Measurements from ENCODE around the gene DYNC1H1.
A peak's percentile ranks its signal among the peaks of the same experiment; 100 is the strongest.
"Not testable (repeated sequence)": the region's sequence is repeated elsewhere in the genome, so short reads cannot be mapped to it uniquely, and the experiment has no call there.

DYNC1H1 gene

DNA sequence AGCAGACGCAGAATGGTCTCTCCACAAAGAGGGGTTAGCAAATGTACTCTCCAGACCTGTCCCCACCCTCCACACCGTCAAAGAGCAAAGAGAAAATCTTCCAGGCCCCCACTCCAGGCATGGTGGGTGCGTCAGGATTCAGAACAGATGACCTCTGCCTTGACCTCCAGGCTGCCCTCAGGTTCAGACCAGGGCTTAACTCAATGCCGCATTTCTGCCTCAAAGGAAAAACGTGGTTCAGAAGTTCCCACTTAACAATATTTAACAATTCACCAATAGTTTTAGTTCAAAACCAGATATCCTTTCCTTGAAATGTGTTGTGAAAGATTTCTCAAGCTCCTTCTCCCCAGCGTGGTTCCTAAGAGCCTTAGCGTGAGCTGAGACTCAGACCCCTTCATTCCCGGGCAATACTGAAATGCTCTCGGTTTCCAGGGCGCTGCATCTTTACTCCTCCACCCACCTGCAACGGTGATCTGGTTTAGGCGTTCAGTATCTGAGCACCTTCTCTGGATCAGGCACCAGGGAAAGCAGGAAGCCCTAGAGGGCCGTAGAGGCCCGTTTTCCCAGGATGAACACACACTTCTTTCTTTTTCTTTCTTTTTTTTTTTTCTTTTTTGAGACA is 99.5 kb downstream of the DYNC1H1 start:
- DNase-seq (ENCODE audit: low read depth), result no peak

DNA sequence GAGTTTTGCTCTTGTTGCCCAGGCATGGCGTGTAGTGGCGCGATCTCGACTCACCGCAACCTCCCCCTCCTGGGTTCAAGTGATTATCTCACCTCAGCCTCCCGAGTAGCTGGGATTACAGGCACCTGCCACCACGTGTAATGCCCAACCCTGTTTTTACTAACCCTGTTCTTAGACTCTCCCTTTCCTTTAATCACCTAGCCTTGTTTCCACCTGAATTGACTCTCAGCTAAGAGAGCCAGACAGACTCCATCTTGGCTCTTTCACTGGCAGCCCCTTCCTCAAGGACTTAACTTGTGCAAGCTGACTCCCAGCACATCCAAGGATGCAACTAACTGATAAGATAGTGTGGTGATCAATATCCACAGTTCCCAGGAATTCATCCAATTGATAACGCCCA is 100.2 kb downstream of the DYNC1H1 start:
- DNase-seq (ENCODE audit: low read depth), result not testable (repeated sequence)

DNA sequence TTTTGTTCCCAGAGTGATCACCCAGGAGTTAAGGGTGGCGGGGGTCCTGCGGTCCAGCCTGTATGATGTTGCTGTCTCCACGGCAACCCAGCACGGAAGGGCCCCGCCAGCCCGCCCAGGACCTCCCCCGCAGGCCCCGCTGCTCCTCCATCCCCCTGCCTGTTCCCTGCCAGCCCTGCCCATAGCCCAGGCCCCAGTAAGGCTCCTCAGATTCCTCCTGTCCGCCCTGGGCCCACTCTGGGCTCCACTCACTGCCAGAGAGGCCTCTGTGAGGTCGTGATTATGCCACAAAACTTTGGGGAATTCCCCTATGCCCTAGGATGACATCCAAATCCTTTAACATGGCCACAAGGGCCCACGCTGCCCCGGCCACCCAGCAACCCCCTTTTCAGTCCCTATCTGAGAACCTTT is 101.7 kb downstream of the DYNC1H1 start:
- DNase-seq (ENCODE audit: low read depth), result no peak

DNA sequence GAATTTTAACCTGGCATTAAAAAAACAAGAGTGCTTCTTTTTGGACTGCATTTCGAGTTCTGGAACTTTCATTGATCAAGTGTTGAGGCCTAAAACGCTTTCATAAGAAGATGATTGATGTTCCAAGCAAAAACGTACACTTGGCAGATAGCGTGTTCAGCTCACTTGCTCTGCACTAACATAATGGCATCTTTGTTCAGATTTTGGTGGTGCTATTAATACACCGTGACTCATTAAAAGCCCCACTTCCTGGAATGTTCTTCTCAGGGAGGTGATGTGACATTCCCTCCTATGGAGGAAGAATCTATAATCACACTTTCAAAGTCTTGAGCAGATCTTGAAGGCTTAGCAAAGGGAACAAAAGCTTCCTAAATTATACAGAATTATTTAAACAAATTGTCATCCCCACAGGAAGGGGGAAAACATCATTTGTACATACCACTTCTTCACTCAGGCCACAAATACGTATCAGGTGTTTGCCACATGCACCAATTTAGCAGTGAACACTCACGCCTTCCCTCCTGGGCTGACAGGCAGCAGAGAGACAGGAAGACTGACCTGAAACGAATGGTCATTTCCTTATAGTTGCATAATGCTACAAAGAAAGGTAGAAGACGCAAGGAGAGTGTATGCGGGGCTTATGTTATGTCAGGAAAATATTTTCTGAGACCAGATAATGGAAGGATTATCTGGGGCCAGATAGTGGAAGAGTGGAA is 107.1 kb downstream of the DYNC1H1 start:
- DNase-seq (ENCODE audit: low read depth), result no peak

DNA sequence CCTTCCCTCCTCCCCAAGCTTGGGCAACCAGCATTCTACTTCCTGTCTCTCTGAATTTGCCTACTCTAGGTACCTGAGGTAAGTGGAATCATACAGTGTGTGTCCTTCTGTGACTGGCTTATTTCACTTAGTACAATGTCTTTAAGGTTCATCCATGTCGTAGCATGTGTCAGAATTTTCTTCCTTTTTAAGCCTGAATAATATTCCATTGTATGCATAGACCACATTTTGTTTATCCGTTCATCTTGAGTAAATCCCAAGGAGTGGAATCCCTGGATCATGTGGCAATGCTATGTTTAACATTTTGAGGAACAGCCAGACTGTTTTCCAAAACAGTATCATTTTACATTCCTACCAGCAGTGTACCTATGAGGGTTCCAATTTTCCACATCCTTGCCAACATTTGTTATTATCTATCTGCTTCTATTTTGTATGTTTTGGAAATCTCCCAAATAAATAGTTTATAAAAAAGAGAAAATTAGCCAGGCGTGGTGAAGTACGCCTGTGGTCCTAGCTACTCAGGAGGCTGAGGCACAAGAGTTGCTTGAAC is 110.1 kb downstream of the DYNC1H1 start:
- DNase-seq (ENCODE audit: low read depth), result no peak

DNA sequence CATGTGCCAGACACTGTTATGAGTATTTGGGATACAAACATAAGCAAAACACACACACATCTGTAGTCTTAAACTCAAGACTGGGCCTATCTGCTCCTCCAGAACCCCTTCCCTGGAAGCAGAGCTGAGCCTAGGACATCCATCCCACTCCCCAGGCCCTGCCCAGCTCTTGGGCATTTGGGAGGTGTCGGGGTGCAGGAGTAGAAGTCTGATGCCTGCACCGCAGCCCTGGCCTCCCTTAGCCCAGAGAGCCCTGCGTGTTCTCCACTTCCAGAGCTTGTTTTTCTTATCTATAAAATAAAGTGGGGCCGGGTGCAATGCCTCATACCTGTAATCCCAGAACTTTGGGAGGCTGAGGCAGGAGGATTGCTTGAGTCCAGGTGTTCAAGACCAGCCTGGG is 110.8 kb downstream of the DYNC1H1 start:
- DNase-seq (ENCODE audit: low read depth), result no peak

DNA sequence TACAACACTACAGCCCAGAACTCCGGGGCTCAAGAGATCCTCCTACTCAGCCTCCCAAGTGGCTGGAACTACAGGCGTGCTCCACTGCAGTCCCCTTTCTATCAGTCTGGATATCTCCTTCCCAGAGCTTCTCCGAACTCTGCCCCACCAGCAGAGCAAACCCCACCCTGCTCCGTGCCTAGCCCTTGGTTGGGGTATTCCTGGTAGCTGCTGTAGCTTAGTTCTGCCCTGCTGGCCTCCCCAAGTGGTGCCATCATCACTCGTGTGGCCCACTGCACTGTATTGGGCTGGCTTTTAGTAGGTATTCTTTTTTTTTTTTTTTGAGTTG is 113.0 kb downstream of the DYNC1H1 start:
- no peak for DNase-seq (ENCODE audit: low read depth)

DNA sequence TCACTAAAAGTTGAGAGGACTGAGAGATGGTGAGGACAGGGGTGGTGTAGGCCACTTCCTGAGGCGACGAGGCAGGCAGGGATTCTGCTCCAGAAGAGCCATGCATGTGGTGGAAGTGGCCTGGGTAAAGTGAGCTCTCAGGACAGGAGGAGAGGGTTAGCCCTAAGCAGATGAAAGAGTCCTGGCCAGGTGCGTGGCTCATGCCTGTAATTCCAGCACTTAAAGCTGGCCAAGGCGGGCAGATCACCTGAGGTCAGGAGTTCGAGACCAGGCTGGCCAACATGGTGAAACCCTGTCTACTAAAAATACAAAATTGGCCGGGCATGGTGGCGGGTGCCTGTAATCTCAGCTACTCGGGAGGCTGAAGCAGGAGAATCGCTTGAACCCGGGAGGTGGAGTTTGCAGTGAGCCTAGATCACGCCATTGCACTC is 114.0 kb downstream of the DYNC1H1 start:
- not testable (repeated sequence) for DNase-seq (ENCODE audit: low read depth)

DNA sequence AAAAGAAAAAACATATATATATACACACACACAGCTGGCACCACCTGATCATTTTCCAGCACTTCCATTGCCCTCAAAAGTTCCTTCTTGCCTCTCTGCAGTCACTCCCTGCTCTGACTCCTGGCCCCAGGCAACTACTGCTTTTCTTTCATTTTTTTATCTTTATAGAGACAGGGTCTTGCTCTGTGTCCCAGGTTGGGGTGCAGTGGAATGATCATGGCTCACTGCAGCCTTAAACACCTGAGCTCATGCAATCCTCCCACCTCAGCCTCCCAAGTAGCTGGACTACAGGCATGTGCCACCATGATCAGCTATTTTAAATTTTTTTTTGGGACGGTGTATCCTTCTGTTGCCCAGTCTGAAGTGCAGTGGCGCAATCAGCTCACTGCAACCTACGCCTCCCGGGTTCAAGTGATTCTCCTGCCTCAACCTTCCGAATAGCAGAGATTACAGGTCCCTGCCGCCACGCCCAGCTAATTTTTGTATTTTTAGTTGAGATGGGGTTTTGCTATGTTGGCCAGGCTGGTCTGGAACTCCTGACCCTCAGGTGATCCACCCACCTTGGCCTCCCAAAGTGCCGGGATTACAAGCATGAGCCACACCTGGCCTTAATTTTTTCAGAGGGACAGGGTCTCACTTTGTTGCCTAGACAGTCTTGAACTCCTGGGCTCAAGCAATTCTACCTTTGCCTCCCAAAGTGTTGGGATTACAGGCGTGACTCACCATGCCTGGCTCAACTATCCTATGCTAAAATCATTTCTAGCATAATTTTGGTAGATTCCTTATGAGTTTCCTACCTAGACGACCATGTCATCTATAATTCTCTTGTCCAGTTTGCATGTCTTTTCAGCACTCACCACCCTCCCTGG is 114.7 kb downstream of the DYNC1H1 start:
- DNase-seq (ENCODE audit: low read depth), result no peak

DNA sequence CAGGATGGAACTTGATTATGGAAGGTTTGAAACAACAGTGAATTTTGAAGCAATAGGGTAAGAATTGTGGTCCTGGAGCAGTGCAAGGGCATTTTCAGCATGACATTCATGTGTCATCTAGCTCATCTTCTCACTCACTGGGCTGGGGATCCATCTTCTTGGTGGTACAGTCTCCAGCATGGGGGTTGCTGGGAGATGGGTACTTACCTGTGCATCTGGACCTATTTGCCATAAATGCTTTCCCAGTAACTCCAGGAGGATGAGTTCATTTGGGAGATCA is 115.3 kb downstream of the DYNC1H1 start:
- DNase-seq (ENCODE audit: low read depth), result no peak

DNA sequence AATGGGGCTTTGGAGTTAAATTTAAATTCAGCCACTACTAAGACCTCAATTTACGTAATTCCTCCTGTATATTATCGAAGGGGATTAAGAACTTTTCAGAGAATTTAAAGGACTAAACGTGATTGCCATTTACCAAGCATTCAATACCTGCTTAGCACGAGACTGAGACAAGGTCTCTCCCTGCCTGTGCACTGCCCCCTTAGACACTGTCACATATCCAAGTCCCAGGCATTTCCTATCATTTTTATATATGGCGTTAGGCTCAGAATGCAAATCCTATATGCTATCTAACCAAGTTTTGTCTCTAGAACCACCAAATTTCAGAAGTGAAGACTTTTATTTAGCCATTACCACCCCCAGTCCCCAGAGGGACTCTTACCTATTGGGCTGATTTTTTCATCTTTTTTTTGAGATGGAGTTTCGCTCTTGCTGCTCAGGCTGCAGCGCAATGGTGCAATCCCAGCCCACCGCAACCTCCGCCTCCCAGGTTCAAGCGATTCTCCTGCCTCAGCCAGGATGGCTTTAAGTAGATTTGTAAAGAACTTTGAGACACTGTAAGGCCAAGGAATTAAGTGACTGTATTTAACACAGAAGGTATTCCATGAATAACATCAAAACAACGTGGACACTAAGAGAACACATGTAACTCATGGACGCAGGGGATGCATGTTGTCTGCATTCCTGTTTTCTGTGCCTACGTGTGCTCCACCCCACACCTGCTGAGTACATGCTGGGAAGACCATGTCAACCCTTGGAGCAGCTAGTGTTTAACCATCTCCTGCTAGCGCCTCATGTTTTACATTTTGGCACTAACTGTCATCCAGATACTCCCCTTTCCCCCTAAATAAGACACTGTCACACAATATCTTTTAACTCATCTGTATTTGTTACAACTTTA is 116.1 kb downstream of the DYNC1H1 start:
- DNase-seq (ENCODE audit: low read depth), result no peak

DNA sequence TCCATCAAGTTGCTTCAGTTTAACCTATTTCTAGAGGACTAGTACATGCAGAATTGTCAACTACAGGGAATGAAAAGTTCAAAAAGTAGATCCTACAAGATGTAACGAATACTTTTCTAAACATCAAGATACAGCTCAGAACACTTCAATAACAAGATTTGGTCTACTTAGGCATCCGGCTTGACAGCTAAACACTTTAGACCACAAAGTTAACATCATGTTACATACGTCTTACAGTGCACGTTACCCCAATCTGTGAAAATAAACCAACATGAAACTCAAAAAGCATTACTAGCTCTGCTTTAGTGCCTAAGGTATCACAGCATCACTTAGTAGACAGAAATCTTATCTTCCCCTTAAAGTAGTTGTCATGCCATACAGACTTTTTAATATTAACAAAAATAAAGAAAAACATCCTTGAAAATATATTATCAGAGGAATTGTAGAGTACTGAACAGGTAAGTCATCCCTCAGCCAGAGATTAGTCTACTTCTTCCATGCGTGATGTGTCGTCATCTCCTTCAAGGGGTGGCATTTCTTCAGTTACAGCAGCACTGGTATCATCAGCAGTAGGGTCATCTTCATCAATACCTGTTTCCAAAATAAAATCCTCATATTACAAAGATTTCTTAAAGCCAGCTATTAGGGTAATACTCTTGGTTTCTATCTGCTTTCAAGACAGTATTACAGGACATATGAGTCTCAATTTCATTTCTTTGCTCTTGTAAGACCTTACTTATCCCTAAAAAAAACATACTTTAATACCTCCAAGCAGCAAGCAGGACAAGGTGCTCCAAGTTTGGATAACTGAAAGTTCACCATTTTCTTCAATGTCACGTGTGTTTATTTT is 117.1 kb downstream of the DYNC1H1 start:
- no peak for DNase-seq (ENCODE audit: low read depth)

DNA sequence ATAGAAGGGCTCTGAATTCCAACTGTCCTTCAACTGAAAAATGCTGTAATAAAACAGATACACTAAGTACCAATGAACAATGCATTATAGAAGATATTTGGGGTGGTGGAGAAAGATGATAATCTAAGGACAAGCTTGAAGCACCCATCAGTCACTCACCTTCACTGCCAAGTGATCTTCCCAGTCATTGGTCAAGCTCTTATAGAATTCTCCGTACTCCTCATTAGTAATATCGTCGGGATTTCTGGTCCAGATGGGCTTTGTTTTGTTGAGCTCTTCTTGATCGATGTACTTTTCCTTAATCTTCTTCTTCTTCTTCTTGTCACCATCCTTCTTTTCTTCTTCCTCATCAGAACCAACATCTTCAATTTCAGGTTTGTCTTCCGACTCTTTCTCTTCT is 120.1 kb downstream of the DYNC1H1 start:
- DNase-seq (ENCODE audit: low read depth), result not testable (repeated sequence)

DNA sequence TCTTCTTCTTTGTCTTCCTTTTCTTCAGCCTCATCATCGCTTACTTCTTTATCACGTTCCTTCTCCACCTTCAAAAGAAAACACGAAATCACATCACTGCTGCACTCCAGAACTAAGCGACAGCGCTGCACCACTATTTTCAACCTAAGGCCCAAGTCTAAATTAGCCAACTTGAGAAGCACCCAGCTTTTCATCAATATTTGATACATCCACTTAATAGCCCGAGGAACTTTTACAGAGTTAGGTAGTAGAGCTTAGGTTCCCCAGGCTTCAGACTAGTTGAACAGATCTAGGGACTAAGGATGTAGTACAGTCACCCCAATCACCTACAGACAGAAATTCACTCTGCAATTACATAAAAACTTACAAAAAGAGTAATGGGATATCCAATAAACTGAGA is 120.6 kb downstream of the DYNC1H1 start:
- no peak for DNase-seq (ENCODE audit: low read depth)

DNA sequence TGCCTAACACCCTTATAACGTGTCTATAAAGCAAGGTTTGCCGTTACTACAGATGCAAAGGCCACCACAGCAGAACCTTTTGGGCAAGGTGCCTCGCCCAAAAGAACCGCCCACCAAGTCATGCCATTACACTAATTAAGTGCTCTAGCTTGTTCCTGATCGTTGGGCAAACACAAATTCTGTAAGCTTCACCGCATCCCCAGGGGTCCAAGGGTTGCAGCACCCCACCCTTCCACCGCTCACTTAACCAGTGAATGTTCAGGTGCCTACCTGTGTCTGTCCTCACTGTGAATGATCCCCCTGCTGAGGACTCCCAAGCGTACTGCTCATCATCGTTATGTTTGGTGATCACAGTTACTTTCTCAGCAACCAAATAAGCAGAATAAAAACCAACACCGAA is 121.1 kb downstream of the DYNC1H1 start:
- no peak for DNase-seq (ENCODE audit: low read depth)

DNA sequence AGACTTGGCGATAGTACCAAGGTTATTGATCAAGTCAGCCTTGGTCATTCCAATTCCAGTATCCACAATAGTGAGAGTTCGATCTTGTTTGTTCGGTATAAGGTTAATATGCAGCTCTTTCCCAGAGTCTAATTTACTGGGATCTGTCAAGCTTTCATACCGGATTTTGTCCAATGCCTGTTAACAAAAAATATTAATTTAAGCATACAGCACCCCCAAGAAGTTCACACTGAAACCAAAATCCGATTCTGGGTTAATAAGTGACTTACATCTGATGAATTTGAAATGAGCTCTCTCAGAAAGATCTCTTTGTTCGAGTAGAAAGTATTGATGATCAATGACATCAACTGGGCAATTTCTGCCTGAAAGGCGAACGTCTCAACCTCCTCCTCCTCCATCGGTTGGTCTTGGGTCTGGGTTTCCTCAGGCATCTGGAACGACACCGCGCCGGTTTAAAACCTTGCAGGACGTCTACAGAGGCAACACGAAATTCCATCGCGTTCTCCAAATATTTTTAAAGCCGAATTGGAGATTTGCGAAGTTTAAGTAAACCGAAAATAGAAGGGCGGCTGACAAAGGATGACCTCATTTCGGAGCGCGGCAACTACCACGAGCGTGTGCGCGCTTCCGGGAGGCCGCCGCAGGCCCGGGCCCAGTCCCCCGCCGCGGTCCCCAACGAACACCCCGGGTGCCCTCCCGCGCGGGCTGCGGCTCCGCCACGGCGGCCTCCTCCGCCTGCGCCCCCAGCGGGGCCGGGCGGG is 121.8 kb downstream of the DYNC1H1 start:
- DNase-seq (ENCODE audit: low read depth), result peak; percentile 53

DNA sequence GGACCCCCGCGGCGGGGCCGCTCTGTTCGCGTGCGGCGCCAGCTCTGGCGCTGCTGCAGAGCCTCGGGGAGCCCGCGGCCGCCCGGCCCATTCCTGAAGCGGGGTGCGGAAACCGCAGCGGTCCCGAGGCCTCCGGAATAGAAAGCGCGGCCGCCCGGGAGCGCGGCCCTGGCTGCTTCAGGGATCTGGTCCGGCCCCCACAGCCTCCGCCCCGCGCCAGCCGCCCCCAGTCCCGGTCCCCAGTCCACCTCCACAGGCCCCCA is 122.3 kb downstream of the DYNC1H1 start:
- DNase-seq (ENCODE audit: low read depth), result no peak

DNA sequence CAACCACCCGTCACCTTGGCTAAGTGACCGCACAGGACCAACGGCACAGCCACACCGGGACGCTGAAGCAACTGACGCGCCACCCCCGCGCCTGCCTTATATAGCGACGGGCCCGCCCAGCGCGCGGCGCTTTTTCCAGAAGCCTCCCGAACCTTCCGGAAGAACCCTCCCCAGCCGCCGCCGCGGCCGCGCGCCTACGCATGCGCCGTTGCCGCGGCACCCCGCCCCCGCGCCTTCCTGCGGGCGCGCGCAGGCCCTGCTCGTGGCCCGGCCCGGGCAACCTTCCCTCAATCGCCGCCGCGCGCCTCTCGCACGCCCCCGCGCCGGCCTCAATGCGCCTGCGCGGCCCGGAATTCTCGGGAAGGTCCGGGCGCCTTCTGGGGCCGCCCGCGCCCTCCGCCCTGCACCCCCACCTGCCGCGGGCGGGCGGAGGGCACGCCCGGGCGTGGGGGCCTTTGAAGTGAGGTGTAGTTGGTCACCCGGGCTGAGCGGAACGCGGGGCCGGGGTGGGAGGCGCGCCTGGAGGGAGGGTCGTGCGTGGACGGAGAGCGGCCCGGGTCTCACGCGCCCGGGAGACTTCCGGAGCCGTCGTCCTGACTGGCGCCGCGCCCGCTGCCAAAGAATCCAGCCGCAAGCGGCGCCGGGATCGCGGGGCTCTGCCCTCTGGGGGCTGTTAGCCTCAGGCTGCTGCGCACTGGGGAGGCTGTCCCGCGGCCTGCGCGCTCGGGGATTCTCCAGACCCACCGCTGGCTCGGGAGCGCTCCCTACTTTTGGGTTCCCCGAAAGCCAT is 122.8 kb downstream of the DYNC1H1 start, which contains the start of gene HSP90AA1:
Gene HSP90AA1, minus strand, starts transcription at position 73 of the 790 bp plus-strand sequence. CDS start 666 bp downstream, outside the sequence.
- peak; percentile 91 for DNase-seq (ENCODE audit: low read depth)

DNA sequence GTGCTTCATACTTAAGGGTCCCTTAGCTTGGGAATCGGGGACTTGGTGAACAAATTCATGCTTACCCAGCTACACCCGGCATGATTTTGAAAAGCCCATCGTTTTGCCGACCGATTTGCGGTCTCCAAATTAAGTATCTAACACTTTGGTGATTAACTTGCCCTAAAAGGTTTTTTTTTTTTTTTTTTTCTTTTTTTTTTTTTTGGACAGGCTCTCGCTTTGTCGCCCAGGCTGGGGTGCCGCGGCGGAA is 123.3 kb downstream of the DYNC1H1 start:
- no peak for DNase-seq (ENCODE audit: low read depth)
